ENCODE data around the gene MYO16.

- TF ChIP-seq, protein P1, sequence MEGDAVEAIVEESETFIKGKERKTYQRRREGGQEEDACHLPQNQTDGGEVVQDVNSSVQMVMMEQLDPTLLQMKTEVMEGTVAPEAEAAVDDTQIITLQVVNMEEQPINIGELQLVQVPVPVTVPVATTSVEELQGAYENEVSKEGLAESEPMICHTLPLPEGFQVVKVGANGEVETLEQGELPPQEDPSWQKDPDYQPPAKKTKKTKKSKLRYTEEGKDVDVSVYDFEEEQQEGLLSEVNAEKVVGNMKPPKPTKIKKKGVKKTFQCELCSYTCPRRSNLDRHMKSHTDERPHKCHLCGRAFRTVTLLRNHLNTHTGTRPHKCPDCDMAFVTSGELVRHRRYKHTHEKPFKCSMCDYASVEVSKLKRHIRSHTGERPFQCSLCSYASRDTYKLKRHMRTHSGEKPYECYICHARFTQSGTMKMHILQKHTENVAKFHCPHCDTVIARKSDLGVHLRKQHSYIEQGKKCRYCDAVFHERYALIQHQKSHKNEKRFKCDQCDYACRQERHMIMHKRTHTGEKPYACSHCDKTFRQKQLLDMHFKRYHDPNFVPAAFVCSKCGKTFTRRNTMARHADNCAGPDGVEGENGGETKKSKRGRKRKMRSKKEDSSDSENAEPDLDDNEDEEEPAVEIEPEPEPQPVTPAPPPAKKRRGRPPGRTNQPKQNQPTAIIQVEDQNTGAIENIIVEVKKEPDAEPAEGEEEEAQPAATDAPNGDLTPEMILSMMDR (IDR thresholded peaks at IDR 0.05) = no peak
- no peak for TF ChIP-seq ZFX (IDR thresholded peaks at IDR 0.05; ENCODE audit: borderline replicate concordance)
Observed at GRCh38 chr13:109036078-109036780, 406.8 kb downstream of the MYO16 start.
